ENCODE data around the gene DNAL4. TPM values are rescaled to one million over a fixed set of nuclear protein-coding genes. Genes with fewer than 3 reads are reported as not detected.

The DNAL4 gene
- total and polyA plus RNA-seq, 9 donors: 12.7 to 17.7 (median 14.8) TPM

- WGBS (ENCODE audit: insufficient coverage): 95% methylated on average over 4 of the region's 10 CpGs
- peaks cover 92% of the 10 kb centered on the region for H3K36me3 ChIP-seq (ENCODE audit: control insufficient read depth, insufficient read depth, low read length)
- no peak for DNase-seq
- H3K4me1 ChIP-seq (ENCODE audit: control insufficient read depth, insufficient read depth, low read length): peaks cover 11% of the 10 kb centered on the region
- no peaks in the 10 kb centered on the region for H3K27me3 ChIP-seq (ENCODE audit: control insufficient read depth, insufficient read depth, low read length)
- no peak overlapping the region for H3K27ac ChIP-seq (ENCODE audit: low read length)
- H3K4me3 ChIP-seq (ENCODE audit: low read length): no peak overlapping the region
- H3K9me3 ChIP-seq (replicated peaks; ENCODE audit: control insufficient read depth, low read depth, low read length): no peaks in the 10 kb centered on the region
Observed at GRCh38 chr22:38741576-38741975, 52.4 kb downstream of the DNAL4 start.

GRCh38 chr22:38741166-38741565 is 52.8 kb downstream of the DNAL4 start:
- Histone ChIP-seq H3K27ac (ENCODE audit: low read length) (no peak overlapping the region), H3K36me3 (ENCODE audit: control insufficient read depth, insufficient read depth, low read length) (peaks cover 93% of the 10 kb centered on the region)
- no peak for DNase-seq

GRCh38 chr22:38740754-38741153 is 53.2 kb downstream of the DNAL4 start:
- WGBS (ENCODE audit: insufficient coverage): 100% methylated on average over 1 of the region's 8 CpGs
- no peak for DNase-seq
- Histone ChIP-seq H3K27ac (ENCODE audit: low read length) (no peak overlapping the region), H3K9me3 (replicated peaks; ENCODE audit: control insufficient read depth, low read depth, low read length) (no peaks in the 10 kb centered on the region), H3K36me3 (ENCODE audit: control insufficient read depth, insufficient read depth, low read length) (peaks cover 94% of the 10 kb centered on the region), H3K27me3 (ENCODE audit: control insufficient read depth, insufficient read depth, low read length) (no peaks in the 10 kb centered on the region), H3K4me1 (ENCODE audit: control insufficient read depth, insufficient read depth, low read length) (peaks cover 10% of the 10 kb centered on the region), H3K4me3 (ENCODE audit: low read length) (no peak overlapping the region)

More at GRCh38 chr22:38741166-38741565, 52.8 kb downstream of the DNAL4 start:
- Histone ChIP-seq H3K9me3 (replicated peaks; ENCODE audit: control insufficient read depth, low read depth, low read length) (no peaks in the 10 kb centered on the region), H3K27me3 (ENCODE audit: control insufficient read depth, insufficient read depth, low read length) (no peaks in the 10 kb centered on the region), H3K4me1 (ENCODE audit: control insufficient read depth, insufficient read depth, low read length) (peaks cover 11% of the 10 kb centered on the region), H3K4me3 (ENCODE audit: low read length) (no peak overlapping the region)
- 93% methylated on average over 8 of the region's 9 CpGs for WGBS (ENCODE audit: insufficient coverage)

- 82% methylated on average over 12 of the region's 15 CpGs for WGBS (ENCODE audit: insufficient coverage)
- Histone ChIP-seq H3K27me3 (ENCODE audit: control insufficient read depth, insufficient read depth, low read length) (no peaks in the 10 kb centered on the region), H3K36me3 (ENCODE audit: control insufficient read depth, insufficient read depth, low read length) (peaks cover 93% of the 10 kb centered on the region)
Observed at GRCh38 chr22:38740116-38740723, 53.7 kb downstream of the DNAL4 start.

GRCh38 chr22:38739300-38740055 is 54.5 kb downstream of the DNAL4 start:
- no peak overlapping the region for H3K27ac ChIP-seq (ENCODE audit: low read length)
- 91% methylated on average over 19 of the region's 20 CpGs for WGBS (ENCODE audit: insufficient coverage)
- no peak for DNase-seq
- peaks cover 89% of the 10 kb centered on the region for H3K36me3 ChIP-seq (ENCODE audit: control insufficient read depth, insufficient read depth, low read length)
- no peak overlapping the region for H3K4me3 ChIP-seq (ENCODE audit: low read length)
- no peaks in the 10 kb centered on the region for H3K4me1 ChIP-seq (ENCODE audit: control insufficient read depth, insufficient read depth, low read length)
- H3K27me3 ChIP-seq (ENCODE audit: control insufficient read depth, insufficient read depth, low read length): no peaks in the 10 kb centered on the region
- H3K9me3 ChIP-seq (replicated peaks; ENCODE audit: control insufficient read depth, low read depth, low read length): no peaks in the 10 kb centered on the region

More at GRCh38 chr22:38740116-38740723, 53.7 kb downstream of the DNAL4 start:
- peaks cover 6% of the 10 kb centered on the region for H3K4me1 ChIP-seq (ENCODE audit: control insufficient read depth, insufficient read depth, low read length)
- H3K27ac ChIP-seq (ENCODE audit: low read length): no peak overlapping the region
- no peak overlapping the region for H3K4me3 ChIP-seq (ENCODE audit: low read length)
- DNase-seq: no peak
- no peaks in the 10 kb centered on the region for H3K9me3 ChIP-seq (replicated peaks; ENCODE audit: control insufficient read depth, low read depth, low read length)

- H3K4me1 ChIP-seq (ENCODE audit: control insufficient read depth, insufficient read depth, low read length): peaks cover 8% of the 10 kb centered on the region
- H3K4me3 ChIP-seq (ENCODE audit: low read length): no peak overlapping the region
- no peak overlapping the region for H3K27ac ChIP-seq (ENCODE audit: low read length)
- WGBS (ENCODE audit: insufficient coverage): 93% methylated on average over 18 of the region's 18 CpGs
- H3K9me3 ChIP-seq (replicated peaks; ENCODE audit: control insufficient read depth, low read depth, low read length): no peaks in the 10 kb centered on the region
- no peaks in the 10 kb centered on the region for H3K27me3 ChIP-seq (ENCODE audit: control insufficient read depth, insufficient read depth, low read length)
- H3K36me3 ChIP-seq (ENCODE audit: control insufficient read depth, insufficient read depth, low read length): peaks cover 93% of the 10 kb centered on the region
- DNase-seq: no peak
Observed at GRCh38 chr22:38738475-38739070, 55.4 kb downstream of the DNAL4 start.

GRCh38 chr22:38737302-38738060 is 56.5 kb downstream of the DNAL4 start:
- H3K9me3 ChIP-seq (replicated peaks; ENCODE audit: control insufficient read depth, low read depth, low read length): no peaks in the 10 kb centered on the region
- no peak for DNase-seq
- peaks cover 88% of the 10 kb centered on the region for H3K36me3 ChIP-seq (ENCODE audit: control insufficient read depth, insufficient read depth, low read length)
- peaks cover 19% of the 10 kb centered on the region for H3K4me1 ChIP-seq (ENCODE audit: control insufficient read depth, insufficient read depth, low read length)
- 79% methylated on average over 15 of the region's 21 CpGs for WGBS (ENCODE audit: insufficient coverage)
- no peaks in the 10 kb centered on the region for H3K27me3 ChIP-seq (ENCODE audit: control insufficient read depth, insufficient read depth, low read length)
- no peak overlapping the region for H3K4me3 ChIP-seq (ENCODE audit: low read length)
- no peak overlapping the region for H3K27ac ChIP-seq (ENCODE audit: low read length)

- H3K4me1 ChIP-seq (ENCODE audit: control insufficient read depth, insufficient read depth, low read length): peaks cover 25% of the 10 kb centered on the region
- 84% methylated on average over 7 of the region's 7 CpGs for WGBS (ENCODE audit: insufficient coverage)
- no peak for DNase-seq
- H3K27me3 ChIP-seq (ENCODE audit: control insufficient read depth, insufficient read depth, low read length): no peaks in the 10 kb centered on the region
- H3K4me3 ChIP-seq (ENCODE audit: low read length): no peak overlapping the region
- peaks cover 87% of the 10 kb centered on the region for H3K36me3 ChIP-seq (ENCODE audit: control insufficient read depth, insufficient read depth, low read length)
- no peaks in the 10 kb centered on the region for H3K9me3 ChIP-seq (replicated peaks; ENCODE audit: control insufficient read depth, low read depth, low read length)
- no peak overlapping the region for H3K27ac ChIP-seq (ENCODE audit: low read length)
Observed at GRCh38 chr22:38736257-38736570, 57.7 kb downstream of the DNAL4 start.

GRCh38 chr22:38735465-38736256 is 58.3 kb downstream of the DNAL4 start:
- peaks cover 25% of the 10 kb centered on the region for H3K4me1 ChIP-seq (ENCODE audit: control insufficient read depth, insufficient read depth, low read length)
- 89% methylated on average over 14 of the region's 15 CpGs for WGBS (ENCODE audit: insufficient coverage)
- H3K36me3 ChIP-seq (ENCODE audit: control insufficient read depth, insufficient read depth, low read length): peaks cover 87% of the 10 kb centered on the region
- H3K27me3 ChIP-seq (ENCODE audit: control insufficient read depth, insufficient read depth, low read length): no peaks in the 10 kb centered on the region
- no peak for DNase-seq
- H3K9me3 ChIP-seq (replicated peaks; ENCODE audit: control insufficient read depth, low read depth, low read length): no peaks in the 10 kb centered on the region
- H3K27ac ChIP-seq (ENCODE audit: low read length): no peak overlapping the region
- no peak overlapping the region for H3K4me3 ChIP-seq (ENCODE audit: low read length)

All from muscle of leg (tissue), 11 donors.